Measurements from ENCODE around the gene JAK1. TPM values are rescaled to one million over a fixed set of nuclear protein-coding genes. Genes with fewer than 3 reads are reported as not detected.

Gene JAK1
- total RNA-seq, 1 donor from 2014 or later, result 152 TPM

DNA sequence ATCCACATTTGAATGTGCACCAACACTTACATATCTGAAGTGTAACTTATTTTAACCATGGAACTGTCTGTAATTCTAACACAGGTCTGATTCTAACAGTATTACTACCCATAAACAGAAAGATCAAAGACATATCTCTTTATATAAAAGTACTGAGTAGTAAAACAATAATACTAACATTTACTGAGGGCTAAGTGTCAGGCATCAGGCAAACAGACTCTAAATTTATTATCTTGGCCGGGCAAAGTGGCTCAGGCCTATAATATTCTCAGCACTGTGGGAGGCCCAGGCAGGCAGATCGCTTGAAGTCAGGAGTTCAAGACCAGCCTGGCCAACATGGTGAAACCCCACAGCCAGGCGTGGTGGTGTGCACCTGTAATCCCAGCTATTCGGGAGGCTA is 85.9 kb downstream of the JAK1 start:
- Histone ChIP-seq H3K4me3 (no peak overlapping the region), H3K27me3 (no peaks in the 10 kb centered on the region), H3K4me1 (no peaks in the 10 kb centered on the region), H3K9me3 (no peaks in the 10 kb centered on the region), H3K27ac (no peak overlapping the region), H3K36me3 (peaks cover 68% of the 10 kb centered on the region)
- TF ChIP-seq, protein P1, sequence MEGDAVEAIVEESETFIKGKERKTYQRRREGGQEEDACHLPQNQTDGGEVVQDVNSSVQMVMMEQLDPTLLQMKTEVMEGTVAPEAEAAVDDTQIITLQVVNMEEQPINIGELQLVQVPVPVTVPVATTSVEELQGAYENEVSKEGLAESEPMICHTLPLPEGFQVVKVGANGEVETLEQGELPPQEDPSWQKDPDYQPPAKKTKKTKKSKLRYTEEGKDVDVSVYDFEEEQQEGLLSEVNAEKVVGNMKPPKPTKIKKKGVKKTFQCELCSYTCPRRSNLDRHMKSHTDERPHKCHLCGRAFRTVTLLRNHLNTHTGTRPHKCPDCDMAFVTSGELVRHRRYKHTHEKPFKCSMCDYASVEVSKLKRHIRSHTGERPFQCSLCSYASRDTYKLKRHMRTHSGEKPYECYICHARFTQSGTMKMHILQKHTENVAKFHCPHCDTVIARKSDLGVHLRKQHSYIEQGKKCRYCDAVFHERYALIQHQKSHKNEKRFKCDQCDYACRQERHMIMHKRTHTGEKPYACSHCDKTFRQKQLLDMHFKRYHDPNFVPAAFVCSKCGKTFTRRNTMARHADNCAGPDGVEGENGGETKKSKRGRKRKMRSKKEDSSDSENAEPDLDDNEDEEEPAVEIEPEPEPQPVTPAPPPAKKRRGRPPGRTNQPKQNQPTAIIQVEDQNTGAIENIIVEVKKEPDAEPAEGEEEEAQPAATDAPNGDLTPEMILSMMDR (IDR thresholded peaks at IDR 0.05), result no peak
- intact Hi-C loops (cut with DNase I), result no loop called here
- ATAC-seq (no peak), DNase-seq (no peak)

DNA sequence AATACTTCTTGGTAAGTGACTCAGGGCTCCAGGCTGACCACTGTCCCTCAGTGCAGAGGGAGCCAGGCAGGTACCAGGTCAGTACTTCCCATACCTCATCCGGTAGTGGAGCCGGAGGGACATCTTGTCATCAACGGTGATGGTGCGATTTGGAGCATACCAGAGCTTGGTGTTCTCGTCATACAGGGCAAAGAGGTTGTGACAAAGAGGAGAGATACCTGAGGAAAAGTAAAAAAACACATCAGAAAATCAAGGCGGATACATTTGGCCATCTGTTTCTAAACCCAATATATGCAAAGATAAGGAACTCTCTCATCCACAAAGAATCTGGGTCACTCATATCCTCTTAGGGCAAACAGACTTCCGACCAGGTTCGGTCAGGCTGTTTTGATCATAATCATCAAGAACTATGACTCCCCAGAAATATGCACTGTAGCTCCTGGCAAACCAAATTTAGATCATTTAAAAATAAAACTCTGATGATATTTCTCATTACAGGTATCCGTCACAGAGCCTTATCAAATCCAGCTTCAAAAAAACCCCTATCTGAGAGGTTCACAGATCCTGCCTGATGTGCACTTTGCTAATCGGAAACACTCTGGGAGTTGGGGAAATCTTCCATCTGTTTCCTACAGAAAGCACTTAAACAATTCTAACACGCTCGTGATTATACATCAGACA is 87.3 kb downstream of the JAK1 start:
- no peak for ATAC-seq

DNA sequence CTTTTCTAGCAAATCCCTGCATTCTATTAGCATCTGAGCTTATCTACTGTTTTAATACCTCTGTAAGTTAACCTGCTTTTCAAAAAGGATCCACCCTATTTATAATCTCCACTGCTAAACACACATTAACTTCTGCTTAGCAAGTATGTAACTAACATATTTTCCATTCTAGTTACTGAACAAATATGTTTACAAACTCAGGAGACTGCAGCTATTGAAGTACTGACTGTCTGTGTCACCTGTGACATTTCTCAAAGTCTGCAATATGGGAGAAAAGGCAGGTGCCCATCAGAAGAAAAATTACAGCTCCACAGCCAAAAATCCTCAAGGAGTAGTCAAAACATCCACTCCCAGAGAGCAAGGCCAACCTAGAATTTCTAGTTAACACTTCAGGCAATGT is 88.3 kb downstream of the JAK1 start:
- Histone ChIP-seq H3K27ac (no peak overlapping the region), H3K27me3 (no peaks in the 10 kb centered on the region), H3K4me3 (no peak overlapping the region), H3K4me1 (no peaks in the 10 kb centered on the region), H3K9me3 (no peaks in the 10 kb centered on the region), H3K36me3 (peaks cover 81% of the 10 kb centered on the region)
- intact Hi-C loops (cut with DNase I), result no loop called here
- TF ChIP-seq, protein P1 (IDR thresholded peaks at IDR 0.05), result no peak
- DNase-seq, result no peak
- ATAC-seq, result no peak

More for the DNA sequence above, 87.3 kb downstream of the JAK1 start:
- H3K4me1 ChIP-seq, result no peaks in the 10 kb centered on the region
- H3K36me3 ChIP-seq, result peaks cover 77% of the 10 kb centered on the region
- no peak overlapping the region for H3K27ac ChIP-seq
- H3K4me3 ChIP-seq, result no peak overlapping the region
- no peak for DNase-seq
- H3K9me3 ChIP-seq, result no peaks in the 10 kb centered on the region
- H3K27me3 ChIP-seq, result no peaks in the 10 kb centered on the region
- intact Hi-C loops (cut with DNase I), result no loop called here
- TF ChIP-seq, protein P1 (IDR thresholded peaks at IDR 0.05), result no peak

DNA sequence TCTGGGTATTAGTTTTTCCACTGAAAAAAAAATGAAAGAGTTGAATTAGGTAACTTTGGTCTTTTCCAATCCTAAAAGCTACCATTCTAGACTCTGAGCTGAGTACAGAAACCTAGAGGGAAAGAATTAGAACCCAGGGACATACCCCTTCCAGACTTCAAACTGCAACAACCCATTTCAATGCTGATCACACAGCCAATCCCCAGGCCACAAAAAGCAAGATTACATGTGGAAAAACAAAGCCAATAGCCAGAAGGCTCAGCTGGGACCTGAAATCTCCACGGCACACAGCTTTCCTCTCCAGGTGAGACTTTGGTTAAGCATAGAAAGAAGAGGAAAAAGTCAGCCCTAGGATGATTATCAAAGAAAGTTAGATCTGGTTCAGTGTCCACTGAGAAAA is 88.8 kb downstream of the JAK1 start:
- no peaks in the 10 kb centered on the region for H3K27me3 ChIP-seq
- ATAC-seq, result no peak
- H3K4me3 ChIP-seq, result no peak overlapping the region
- no peaks in the 10 kb centered on the region for H3K4me1 ChIP-seq
- H3K36me3 ChIP-seq, result peaks cover 81% of the 10 kb centered on the region
- intact Hi-C loops (cut with DNase I), result no loop called here
- TF ChIP-seq, protein P1 (IDR thresholded peaks at IDR 0.05), result no peak
- H3K9me3 ChIP-seq, result no peaks in the 10 kb centered on the region
- DNase-seq, result no peak
- no peak overlapping the region for H3K27ac ChIP-seq

DNA sequence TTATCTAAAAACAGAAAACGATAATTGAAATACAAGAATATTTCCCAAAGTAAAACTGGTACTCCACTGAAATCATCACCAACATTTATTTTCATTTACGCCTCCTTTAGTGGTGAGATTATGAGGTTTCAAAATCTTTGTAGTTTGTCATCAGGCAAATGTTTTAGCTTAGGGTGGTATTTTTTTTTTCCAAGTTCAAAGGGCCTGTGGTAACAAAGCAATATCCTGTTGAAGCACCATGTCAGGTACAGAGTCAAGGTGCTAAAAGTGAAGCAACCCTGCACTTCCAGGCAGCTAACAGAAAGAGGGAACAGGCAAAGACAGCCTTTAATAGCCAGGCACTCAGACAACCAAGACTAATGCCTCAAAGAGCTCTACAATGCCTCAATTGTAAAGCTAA is 89.2 kb downstream of the JAK1 start:
- H3K27me3 ChIP-seq, result no peaks in the 10 kb centered on the region
- H3K4me3 ChIP-seq, result no peak overlapping the region
- intact Hi-C loops (cut with DNase I), result no loop called here
- DNase-seq, result no peak
- no peak overlapping the region for H3K27ac ChIP-seq
- no peak for ATAC-seq
- no peaks in the 10 kb centered on the region for H3K9me3 ChIP-seq
- H3K36me3 ChIP-seq, result peaks cover 81% of the 10 kb centered on the region
- no peaks in the 10 kb centered on the region for H3K4me1 ChIP-seq
- TF ChIP-seq, protein P1 (IDR thresholded peaks at IDR 0.05), result no peak

DNA sequence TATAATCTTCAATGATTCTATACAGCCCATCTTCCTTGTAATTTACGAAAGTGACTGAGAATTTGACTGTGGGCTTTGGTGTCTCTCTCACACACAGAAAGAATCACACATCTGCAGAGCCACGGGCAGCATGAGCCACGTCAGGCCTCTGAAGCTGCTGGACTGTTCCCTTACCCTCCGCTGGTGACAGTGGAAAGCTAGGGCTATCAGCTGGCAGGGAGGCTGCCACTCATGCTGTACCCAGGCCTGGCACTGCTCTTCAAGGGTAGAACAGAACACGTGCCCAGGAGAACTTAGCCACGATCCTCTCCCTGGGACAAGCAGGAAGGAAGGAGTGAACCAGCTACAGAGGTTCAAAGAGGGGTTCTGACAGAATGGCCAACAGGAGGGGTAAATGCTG is 90.7 kb downstream of the JAK1 start:
- TF ChIP-seq, protein P1 (IDR thresholded peaks at IDR 0.05), result no peak
- DNase-seq, result no peak

More for the DNA sequence above, 90.7 kb downstream of the JAK1 start:
- Histone ChIP-seq H3K9me3 (no peaks in the 10 kb centered on the region), H3K4me1 (no peaks in the 10 kb centered on the region), H3K4me3 (no peak overlapping the region), H3K27me3 (no peaks in the 10 kb centered on the region), H3K36me3 (peaks cover 74% of the 10 kb centered on the region), H3K27ac (no peak overlapping the region)
- no peak for ATAC-seq
- intact Hi-C loops (cut with DNase I), result no loop called here
